NCI-H128 (cell line): ENCODE measurements around the gene MGAT4C.
"Not testable (repeated sequence)": the region's sequence is repeated elsewhere in the genome, so short reads cannot be mapped to it uniquely, and the experiment has no call there.

ENCODE experiments used
- DNase-seq: peaks from one replicate; lab custom pipeline; 2025; ENCODE audit not compliant: unreplicated experiment; lab: John Stamatoyannopoulos, UW

The MGAT4C gene

GRCh38 chr12:86138770-86139169, 117.4 kb downstream of the MGAT4C start:
- DNase-seq: no peak

GRCh38 chr12:86137936-86138335, 118.3 kb downstream of the MGAT4C start:
- DNase-seq: no peak

GRCh38 chr12:86134561-86134960, 121.6 kb downstream of the MGAT4C start:
- DNase-seq: no peak

- DNase-seq: not testable (repeated sequence)
These were observed 129.3 kb downstream of the MGAT4C start for GRCh38 chr12:86126900-86127299.

- DNase-seq: no peak
These were observed 133.2 kb downstream of the MGAT4C start for GRCh38 chr12:86122846-86123468.

- DNase-seq: no peak
These were observed 138.0 kb downstream of the MGAT4C start for GRCh38 chr12:86118161-86118560.

- no peak for DNase-seq
These were observed 138.5 kb downstream of the MGAT4C start for GRCh38 chr12:86117711-86118110.

- no peak for DNase-seq
These were observed 152.1 kb downstream of the MGAT4C start for GRCh38 chr12:86104087-86104486.

- no peak for DNase-seq
These were observed 159.0 kb downstream of the MGAT4C start for GRCh38 chr12:86097161-86097560.

- DNase-seq: no peak
These were observed 164.5 kb downstream of the MGAT4C start for GRCh38 chr12:86091681-86092080.

- DNase-seq: no peak
These were observed 174.3 kb downstream of the MGAT4C start for GRCh38 chr12:86081843-86082242.

GRCh38 chr12:86059052-86059451, 197.1 kb downstream of the MGAT4C start:
- not testable (repeated sequence) for DNase-seq

GRCh38 chr12:86057092-86057845, 198.9 kb downstream of the MGAT4C start:
- no peak for DNase-seq

GRCh38 chr12:86052921-86053320, 203.3 kb downstream of the MGAT4C start:
- no peak for DNase-seq

- DNase-seq: no peak
These were observed 206.2 kb downstream of the MGAT4C start for GRCh38 chr12:86050010-86050409.

- no peak for DNase-seq
These were observed 211.8 kb downstream of the MGAT4C start for GRCh38 chr12:86044396-86044795.

GRCh38 chr12:86042062-86042461, 214.1 kb downstream of the MGAT4C start:
- DNase-seq: no peak

GRCh38 chr12:86018361-86018760, 237.8 kb downstream of the MGAT4C start:
- DNase-seq: no peak

GRCh38 chr12:86015026-86015425, 241.2 kb downstream of the MGAT4C start:
- DNase-seq: no peak

- no peak for DNase-seq
These were observed 249.5 kb downstream of the MGAT4C start for GRCh38 chr12:86006727-86007126.

- DNase-seq: no peak
These were observed 258.1 kb downstream of the MGAT4C start for GRCh38 chr12:85998074-85998473.

- DNase-seq: no peak
These were observed 259.9 kb downstream of the MGAT4C start for GRCh38 chr12:85996280-85996679.

- DNase-seq: no peak
These were observed 262.4 kb downstream of the MGAT4C start for GRCh38 chr12:85993746-85994145.
